Activated CD8-positive, alpha-beta T cell treated with anti-CD3 and anti-CD28 coated beads for 36 hours (primary cell): ENCODE measurements around the gene DNAJC18. TPM values are rescaled to one million over a fixed set of nuclear protein-coding genes. Genes with fewer than 3 reads are reported as not detected.

Experiments
- ATAC-seq: fragments of 200-7000 bp; cut with Tn5 transposase; one replicate; pipeline ENCODE4 v1.10.0; 2021; ENCODE audit warnings: mild to moderate bottlenecking, moderate library complexity
- CTCF ChIA-PET: fragments of 350-600 bp; sonication (Branson Sonifier 250); formaldehyde crosslinking; loops from one replicate; lab custom pipeline; 2021; ENCODE audit warnings: antibody characterized with exemption; lab: Charles Lee
- POLR2A ChIA-PET: fragments of 350-600 bp; sonication (Branson Sonifier 250); formaldehyde crosslinking; loops from one replicate; lab custom pipeline; 2021; ENCODE audit warnings: antibody characterized with exemption; lab: Charles Lee
- DNase-seq: peaks from one replicate; pipeline ENCODE4 v3.0.0-alpha.2; 2020
- H3K27ac Mint-ChIP-seq: one replicate; pipeline ENCODE4 v1.8.0; 2021; ENCODE audit warnings: mild to moderate bottlenecking, mixed read lengths
- H3K27me3 Mint-ChIP-seq: one replicate; pipeline ENCODE4 v1.8.0; 2021; ENCODE audit warnings: mixed read lengths
- H3K36me3 Mint-ChIP-seq: one replicate; pipeline ENCODE4 v1.8.0; 2021; ENCODE audit warnings: low read depth, mixed read lengths
- H3K4me1 Mint-ChIP-seq: one replicate; pipeline ENCODE4 v1.8.0; 2021; ENCODE audit warnings: low read depth, mixed read lengths
- H3K4me3 Mint-ChIP-seq: one replicate; pipeline ENCODE4 v1.8.0; 2021; ENCODE audit warnings: mild to moderate bottlenecking, moderate library complexity, mixed read lengths
- H3K9me3 Mint-ChIP-seq: one replicate; pipeline ENCODE4 v1.8.0; 2021; ENCODE audit warnings: mixed read lengths
- CTCF ChIP-seq: fragments of 200-600 bp; IDR thresholded peaks from one replicate; pipeline ENCODE4 v1.8.0; 2022; ENCODE audit warnings: antibody characterized with exemption, mild to moderate bottlenecking
- intact Hi-C: fragments of 100-400 bp; cut with micrococcal nuclease; formaldehyde crosslinking; loops from one replicate; pipeline ENCODE4 v1.10.0; 2022
- total RNA-seq, 2 experiments: library from RNA; stranded (reverse); gene quantifications; one replicate each; pipeline ENCODE4 v1.2.3, GENCODE V29; 2021

The DNAJC18 gene
- total RNA-seq, 2 experiments from 2014 or later = 24.9 to 27.5 TPM

- Mint-ChIP-seq H3K27ac (no peak overlapping the region), H3K9me3 (no peaks in the 10 kb centered on the region)
- POLR2A ChIA-PET = interaction anchor here (1.0 kb wide), 1 partner anchor 11 kb away, joined by 3 read pairs; no protein-coding TSS in a partner anchor
Observed at GRCh38 chr5:139363937-139364336, 75.4 kb downstream of the DNAJC18 start.

GRCh38 chr5:139361835-139362429 lies 77.4 kb downstream of the DNAJC18 start:
- Mint-ChIP-seq H3K36me3 (peaks cover 36% of the 10 kb centered on the region), H3K9me3 (no peaks in the 10 kb centered on the region), H3K27ac (no peak overlapping the region), H3K27me3 (no peaks in the 10 kb centered on the region), H3K4me1 (peaks cover 18% of the 10 kb centered on the region), H3K4me3 (no peak overlapping the region)
- ChIA-PET POLR2A (interaction anchor here (1.2 kb wide), 2 partner anchors 13 to 28 kb away, joined by 3 to 5 read pairs; partner anchors contain the start of gene MZB1), CTCF (no interaction called here)
- intact Hi-C loops = no loop called here
- ATAC-seq (no peak), DNase-seq (no peak)
- TF ChIP-seq CTCF = no peak

More at GRCh38 chr5:139363937-139364336, 75.4 kb downstream of the DNAJC18 start:
- DNase-seq = no peak
- CTCF ChIA-PET = no interaction called here
- Mint-ChIP-seq H3K36me3 (peaks cover 41% of the 10 kb centered on the region), H3K4me1 (peaks cover 6% of the 10 kb centered on the region), H3K27me3 (no peaks in the 10 kb centered on the region), H3K4me3 (no peak overlapping the region)
- TF ChIP-seq CTCF = no peak
- ATAC-seq = no peak
- intact Hi-C loops = no loop called here

- ATAC-seq (no peak), DNase-seq (no peak)
- Mint-ChIP-seq H3K4me1 (peaks cover 23% of the 10 kb centered on the region), H3K4me3 (no peak overlapping the region), H3K9me3 (no peaks in the 10 kb centered on the region), H3K27me3 (no peaks in the 10 kb centered on the region), H3K27ac (no peak overlapping the region), H3K36me3 (peaks cover 28% of the 10 kb centered on the region)
- intact Hi-C loops = no loop called here
- ChIA-PET CTCF (interaction anchor here (0.9 kb wide), 1 partner anchor 14 kb away, joined by 3 read pairs; no protein-coding TSS in a partner anchor), POLR2A (interaction anchor here (0.7 to 1.2 kb wide), 2 partner anchors 30 to 66 kb away, joined by 4 to 5 read pairs; partner anchors contain the start of gene MZB1)
- no peak for TF ChIP-seq CTCF
Observed at GRCh38 chr5:139360384-139360783, 78.9 kb downstream of the DNAJC18 start.

Other genes starting within 250 kb of the DNAJC18 start
- 10 to 100 TPM; 27.6 to 32.3 TPM for gene SIL1, start 241.2 kb downstream of the DNAJC18 start, total RNA-seq
- 100 to 1,000 TPM; 181 to 209 TPM for gene MATR3, start 145.8 kb downstream of the DNAJC18 start, total RNA-seq
- 100 to 1,000 TPM; 110 to 113 TPM for gene PAIP2, start 97.7 kb downstream of the DNAJC18 start, total RNA-seq
- gene SLC23A1, start 56.2 kb downstream of the DNAJC18 start, total RNA-seq = under 1 TPM; 0.63 to 0.89 TPM
- gene MZB1, start 49.6 kb downstream of the DNAJC18 start, total RNA-seq = 10 to 100 TPM; 14.4 to 14.5 TPM
- gene PROB1, start 44.4 kb downstream of the DNAJC18 start, total RNA-seq = 1 to 10 TPM; 3.9 to 4.1 TPM
- 1 to 10 TPM; 4.3 to 4.4 TPM for gene SPATA24, start 35.4 kb downstream of the DNAJC18 start, total RNA-seq
- under 1 TPM in 1 of 2 experiments, not detected in 1; 0.25 TPM for gene ECSCR, start 23.2 kb upstream of the DNAJC18 start, total RNA-seq
- under 1 TPM in 1 of 2 experiments, not detected in 1; 0.16 TPM for gene SMIM33, start 31.5 kb upstream of the DNAJC18 start, total RNA-seq
- 10 to 100 TPM; 43.7 to 46.3 TPM for gene STING1, start 43.2 kb upstream of the DNAJC18 start, total RNA-seq
- gene UBE2D2, start 121.8 kb upstream of the DNAJC18 start, total RNA-seq = 100 to 1,000 TPM; 239 to 253 TPM
- 1 to 10 TPM; 3.5 to 4.3 TPM for gene CXXC5, start 208.8 kb upstream of the DNAJC18 start, total RNA-seq